HEK293 (cell line): ENCODE data around the gene HOXB8.

ENCODE experiments used
- BCL11A ChIP-seq: fragments of 450-650 bp; formaldehyde crosslinking; IDR thresholded peaks from 2 replicates; pipeline ENCODE4 v1.5.1; 2016; ENCODE audit warnings: low read depth, missing biosample characterization, missing genetic modification characterization
- MYNN ChIP-seq: fragments of 450-650 bp; formaldehyde crosslinking; IDR thresholded peaks from 2 replicates; pipeline ENCODE4 v1.5.1; 2016; ENCODE audit warnings: missing biosample characterization, missing genetic modification characterization, borderline replicate concordance
- SALL2 ChIP-seq: fragments of 450-650 bp; formaldehyde crosslinking; IDR thresholded peaks from 2 replicates; pipeline ENCODE4 v1.5.0; 2017; ENCODE audit warnings: missing biosample characterization, mild to moderate bottlenecking, missing genetic modification characterization, borderline replicate concordance
- ZBTB17 ChIP-seq: fragments of 450-650 bp; formaldehyde crosslinking; IDR thresholded peaks from 2 replicates; pipeline ENCODE4 v1.5.1; 2016; ENCODE audit warnings: missing biosample characterization, missing genetic modification characterization
- ZNF223 ChIP-seq: fragments of 450-650 bp; formaldehyde crosslinking; IDR thresholded peaks from 2 replicates; pipeline ENCODE4 v1.5.1; 2016; ENCODE audit warnings: missing biosample characterization, missing genetic modification characterization
- ZNF366 ChIP-seq: fragments of 450-650 bp; formaldehyde crosslinking; conservative IDR thresholded peaks from 2 replicates; pipeline ENCODE4 v1.5.1; 2016; ENCODE audit warnings: missing biosample characterization, missing genetic modification characterization
- ZNF624 ChIP-seq: fragments of 450-650 bp; formaldehyde crosslinking; IDR thresholded peaks from 2 replicates; pipeline ENCODE4 v1.5.1; 2017; ENCODE audit warnings: missing biosample characterization, missing genetic modification characterization
- ZNF660 ChIP-seq: fragments of 450-650 bp; IDR thresholded peaks from 2 replicates; pipeline ENCODE4 v1.5.1; 2018; ENCODE audit warnings: missing biosample characterization, mild to moderate bottlenecking, missing genetic modification characterization
- ZNF677 ChIP-seq: fragments of 450-650 bp; IDR thresholded peaks from 2 replicates; pipeline ENCODE4 v1.5.0; 2018; ENCODE audit warnings: missing biosample characterization, mild to moderate bottlenecking, missing genetic modification characterization, moderate library complexity
- ZNF707 ChIP-seq: fragments of 450-650 bp; formaldehyde crosslinking; IDR thresholded peaks from 2 replicates; pipeline ENCODE4 v1.5.1; 2016; ENCODE audit warnings: missing biosample characterization, missing genetic modification characterization
- ZNF776 ChIP-seq: fragments of 450-650 bp; formaldehyde crosslinking; IDR thresholded peaks from 2 replicates; pipeline ENCODE4 v1.5.0; 2017; ENCODE audit warnings: missing biosample characterization, missing genetic modification characterization, borderline replicate concordance
- ZSCAN30 ChIP-seq: fragments of 450-650 bp; IDR thresholded peaks from 2 replicates; pipeline ENCODE4 v1.5.1; 2018; ENCODE audit warnings: missing biosample characterization, mild to moderate bottlenecking, missing genetic modification characterization, moderate library complexity
- TF ChIP-seq, protein P1 (sequence below): fragments of 450-650 bp; formaldehyde crosslinking; IDR thresholded peaks from 2 replicates; pipeline ENCODE4; 2016; ENCODE audit warnings: missing biosample characterization, missing genetic modification characterization
- TF ChIP-seq, protein P2 (sequence below): fragments of 450-650 bp; formaldehyde crosslinking; IDR thresholded peaks from 2 replicates; pipeline ENCODE4 v1.5.1; 2016; ENCODE audit warnings: missing biosample characterization, missing genetic modification characterization
- TF ChIP-seq, protein P3 (sequence below): fragments of 450-650 bp; formaldehyde crosslinking; IDR thresholded peaks from 2 replicates; pipeline ENCODE4 v1.5.1; 2017; ENCODE audit warnings: missing biosample characterization, missing genetic modification characterization
- TF ChIP-seq, protein P4 (sequence below): fragments of 450-650 bp; formaldehyde crosslinking; IDR thresholded peaks from 2 replicates; pipeline ENCODE4 v1.5.1; 2016; ENCODE audit warnings: missing biosample characterization, missing genetic modification characterization
- TF ChIP-seq, protein P5 (sequence below): fragments of 450-650 bp; formaldehyde crosslinking; IDR thresholded peaks from 2 replicates; pipeline ENCODE4 v1.5.1; 2016; ENCODE audit warnings: missing biosample characterization, missing genetic modification characterization
- TF ChIP-seq, protein P6 (sequence below): fragments of 450-650 bp; formaldehyde crosslinking; IDR thresholded peaks from 2 replicates; pipeline ENCODE4 v1.5.1; 2016; ENCODE audit warnings: missing biosample characterization, missing genetic modification characterization
- TF ChIP-seq, protein P7 (sequence below): fragments of 450-650 bp; IDR thresholded peaks from 2 replicates; pipeline ENCODE4 v1.5.1; 2018; ENCODE audit warnings: missing biosample characterization, mild to moderate bottlenecking, missing genetic modification characterization
- TF ChIP-seq, protein P8 (sequence below): fragments of 450-650 bp; formaldehyde crosslinking; IDR thresholded peaks from 2 replicates; pipeline ENCODE4 v1.5.1; 2016; ENCODE audit warnings: missing biosample characterization, missing genetic modification characterization

HOXB8 gene

DNA sequence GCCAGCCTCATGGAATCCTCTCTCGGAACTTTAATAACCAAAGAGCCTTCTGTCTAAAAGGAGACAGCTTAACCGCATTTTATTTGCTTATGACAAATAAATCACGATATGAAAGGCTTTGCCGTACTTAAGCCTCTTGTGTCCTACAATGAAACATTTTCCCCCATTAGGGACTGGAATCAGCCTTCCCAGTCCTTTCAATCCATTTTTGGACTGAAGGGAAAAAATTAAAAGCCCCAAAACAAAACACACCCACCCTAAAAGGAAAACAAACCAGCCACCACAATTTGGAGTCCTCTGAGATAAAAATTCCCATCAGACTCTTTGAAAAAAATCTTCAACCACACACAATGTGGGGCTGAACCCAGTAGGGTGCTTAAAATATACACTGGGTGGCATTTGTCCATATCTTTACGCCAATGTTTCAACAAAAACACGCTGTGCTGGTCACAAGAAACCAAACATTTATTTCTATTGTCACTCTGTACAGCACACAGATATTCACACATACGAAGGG, 40.0 kb downstream of the HOXB8 start (continued):
- TF ChIP-seq, protein P1, sequence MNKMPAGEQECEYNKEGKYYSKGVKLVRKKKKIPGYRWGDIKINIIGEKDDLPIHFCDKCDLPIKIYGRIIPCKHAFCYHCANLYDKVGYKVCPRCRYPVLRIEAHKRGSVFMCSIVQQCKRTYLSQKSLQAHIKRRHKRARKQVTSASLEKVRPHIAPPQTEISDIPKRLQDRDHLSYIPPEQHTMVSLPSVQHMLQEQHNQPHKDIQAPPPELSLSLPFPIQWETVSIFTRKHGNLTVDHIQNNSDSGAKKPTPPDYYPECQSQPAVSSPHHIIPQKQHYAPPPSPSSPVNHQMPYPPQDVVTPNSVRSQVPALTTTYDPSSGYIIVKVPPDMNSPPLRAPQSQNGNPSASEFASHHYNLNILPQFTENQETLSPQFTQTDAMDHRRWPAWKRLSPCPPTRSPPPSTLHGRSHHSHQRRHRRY (tag by site-specific recombination) = 0 out of 2 replicates have a peak, but pooled peaks have one; percentile 61
- TF ChIP-seq, protein P2, sequence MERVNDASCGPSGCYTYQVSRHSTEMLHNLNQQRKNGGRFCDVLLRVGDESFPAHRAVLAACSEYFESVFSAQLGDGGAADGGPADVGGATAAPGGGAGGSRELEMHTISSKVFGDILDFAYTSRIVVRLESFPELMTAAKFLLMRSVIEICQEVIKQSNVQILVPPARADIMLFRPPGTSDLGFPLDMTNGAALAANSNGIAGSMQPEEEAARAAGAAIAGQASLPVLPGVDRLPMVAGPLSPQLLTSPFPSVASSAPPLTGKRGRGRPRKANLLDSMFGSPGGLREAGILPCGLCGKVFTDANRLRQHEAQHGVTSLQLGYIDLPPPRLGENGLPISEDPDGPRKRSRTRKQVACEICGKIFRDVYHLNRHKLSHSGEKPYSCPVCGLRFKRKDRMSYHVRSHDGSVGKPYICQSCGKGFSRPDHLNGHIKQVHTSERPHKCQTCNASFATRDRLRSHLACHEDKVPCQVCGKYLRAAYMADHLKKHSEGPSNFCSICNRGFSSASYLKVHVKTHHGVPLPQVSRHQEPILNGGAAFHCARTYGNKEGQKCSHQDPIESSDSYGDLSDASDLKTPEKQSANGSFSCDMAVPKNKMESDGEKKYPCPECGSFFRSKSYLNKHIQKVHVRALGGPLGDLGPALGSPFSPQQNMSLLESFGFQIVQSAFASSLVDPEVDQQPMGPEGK (tag by site-specific recombination) = peak; percentile 78
- peak; percentile 81; the same call in 1 of the 2 replicates for TF ChIP-seq BCL11A (tag by site-specific recombination)
- TF ChIP-seq, protein P3, sequence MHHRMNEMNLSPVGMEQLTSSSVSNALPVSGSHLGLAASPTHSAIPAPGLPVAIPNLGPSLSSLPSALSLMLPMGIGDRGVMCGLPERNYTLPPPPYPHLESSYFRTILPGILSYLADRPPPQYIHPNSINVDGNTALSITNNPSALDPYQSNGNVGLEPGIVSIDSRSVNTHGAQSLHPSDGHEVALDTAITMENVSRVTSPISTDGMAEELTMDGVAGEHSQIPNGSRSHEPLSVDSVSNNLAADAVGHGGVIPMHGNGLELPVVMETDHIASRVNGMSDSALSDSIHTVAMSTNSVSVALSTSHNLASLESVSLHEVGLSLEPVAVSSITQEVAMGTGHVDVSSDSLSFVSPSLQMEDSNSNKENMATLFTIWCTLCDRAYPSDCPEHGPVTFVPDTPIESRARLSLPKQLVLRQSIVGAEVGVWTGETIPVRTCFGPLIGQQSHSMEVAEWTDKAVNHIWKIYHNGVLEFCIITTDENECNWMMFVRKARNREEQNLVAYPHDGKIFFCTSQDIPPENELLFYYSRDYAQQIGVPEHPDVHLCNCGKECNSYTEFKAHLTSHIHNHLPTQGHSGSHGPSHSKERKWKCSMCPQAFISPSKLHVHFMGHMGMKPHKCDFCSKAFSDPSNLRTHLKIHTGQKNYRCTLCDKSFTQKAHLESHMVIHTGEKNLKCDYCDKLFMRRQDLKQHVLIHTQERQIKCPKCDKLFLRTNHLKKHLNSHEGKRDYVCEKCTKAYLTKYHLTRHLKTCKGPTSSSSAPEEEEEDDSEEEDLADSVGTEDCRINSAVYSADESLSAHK (tag by site-specific recombination) = peak; percentile 89
- TF ChIP-seq MYNN = peak; percentile 96
- TF ChIP-seq, protein P4, sequence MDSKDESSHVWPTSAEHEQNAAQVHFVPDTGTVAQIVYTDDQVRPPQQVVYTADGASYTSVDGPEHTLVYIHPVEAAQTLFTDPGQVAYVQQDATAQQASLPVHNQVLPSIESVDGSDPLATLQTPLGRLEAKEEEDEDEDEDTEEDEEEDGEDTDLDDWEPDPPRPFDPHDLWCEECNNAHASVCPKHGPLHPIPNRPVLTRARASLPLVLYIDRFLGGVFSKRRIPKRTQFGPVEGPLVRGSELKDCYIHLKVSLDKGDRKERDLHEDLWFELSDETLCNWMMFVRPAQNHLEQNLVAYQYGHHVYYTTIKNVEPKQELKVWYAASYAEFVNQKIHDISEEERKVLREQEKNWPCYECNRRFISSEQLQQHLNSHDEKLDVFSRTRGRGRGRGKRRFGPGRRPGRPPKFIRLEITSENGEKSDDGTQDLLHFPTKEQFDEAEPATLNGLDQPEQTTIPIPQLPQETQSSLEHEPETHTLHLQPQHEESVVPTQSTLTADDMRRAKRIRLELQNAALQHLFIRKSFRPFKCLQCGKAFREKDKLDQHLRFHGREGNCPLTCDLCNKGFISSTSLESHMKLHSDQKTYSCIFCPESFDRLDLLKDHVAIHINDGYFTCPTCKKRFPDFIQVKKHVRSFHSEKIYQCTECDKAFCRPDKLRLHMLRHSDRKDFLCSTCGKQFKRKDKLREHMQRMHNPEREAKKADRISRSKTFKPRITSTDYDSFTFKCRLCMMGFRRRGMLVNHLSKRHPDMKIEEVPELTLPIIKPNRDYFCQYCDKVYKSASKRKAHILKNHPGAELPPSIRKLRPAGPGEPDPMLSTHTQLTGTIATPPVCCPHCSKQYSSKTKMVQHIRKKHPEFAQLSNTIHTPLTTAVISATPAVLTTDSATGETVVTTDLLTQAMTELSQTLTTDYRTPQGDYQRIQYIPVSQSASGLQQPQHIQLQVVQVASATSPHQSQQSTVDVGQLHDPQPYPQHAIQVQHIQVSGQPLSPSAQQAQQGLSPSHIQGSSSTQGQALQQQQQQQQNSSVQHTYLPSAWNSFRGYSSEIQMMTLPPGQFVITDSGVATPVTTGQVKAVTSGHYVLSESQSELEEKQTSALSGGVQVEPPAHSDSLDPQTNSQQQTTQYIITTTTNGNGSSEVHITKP = peak; percentile 81
- TF ChIP-seq, protein P5, sequence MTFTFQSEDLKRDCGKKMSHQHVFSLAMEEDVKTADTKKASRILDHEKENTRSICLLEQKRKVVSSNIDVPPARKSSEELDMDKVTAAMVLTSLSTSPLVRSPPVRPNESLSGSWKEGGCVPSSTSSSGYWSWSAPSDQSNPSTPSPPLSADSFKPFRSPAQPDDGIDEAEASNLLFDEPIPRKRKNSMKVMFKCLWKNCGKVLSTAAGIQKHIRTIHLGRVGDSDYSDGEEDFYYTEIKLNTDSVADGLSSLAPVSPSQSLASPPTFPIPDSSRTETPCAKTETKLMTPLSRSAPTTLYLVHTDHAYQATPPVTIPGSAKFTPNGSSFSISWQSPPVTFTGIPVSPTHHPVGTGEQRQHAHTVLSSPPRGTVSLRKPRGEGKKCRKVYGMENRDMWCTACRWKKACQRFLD = no peak
- no peak for TF ChIP-seq ZNF707
- TF ChIP-seq ZNF660 (tag by site-specific recombination) = 0 out of 2 replicates have a peak, but pooled peaks have one; percentile 14
- TF ChIP-seq, protein P6, sequence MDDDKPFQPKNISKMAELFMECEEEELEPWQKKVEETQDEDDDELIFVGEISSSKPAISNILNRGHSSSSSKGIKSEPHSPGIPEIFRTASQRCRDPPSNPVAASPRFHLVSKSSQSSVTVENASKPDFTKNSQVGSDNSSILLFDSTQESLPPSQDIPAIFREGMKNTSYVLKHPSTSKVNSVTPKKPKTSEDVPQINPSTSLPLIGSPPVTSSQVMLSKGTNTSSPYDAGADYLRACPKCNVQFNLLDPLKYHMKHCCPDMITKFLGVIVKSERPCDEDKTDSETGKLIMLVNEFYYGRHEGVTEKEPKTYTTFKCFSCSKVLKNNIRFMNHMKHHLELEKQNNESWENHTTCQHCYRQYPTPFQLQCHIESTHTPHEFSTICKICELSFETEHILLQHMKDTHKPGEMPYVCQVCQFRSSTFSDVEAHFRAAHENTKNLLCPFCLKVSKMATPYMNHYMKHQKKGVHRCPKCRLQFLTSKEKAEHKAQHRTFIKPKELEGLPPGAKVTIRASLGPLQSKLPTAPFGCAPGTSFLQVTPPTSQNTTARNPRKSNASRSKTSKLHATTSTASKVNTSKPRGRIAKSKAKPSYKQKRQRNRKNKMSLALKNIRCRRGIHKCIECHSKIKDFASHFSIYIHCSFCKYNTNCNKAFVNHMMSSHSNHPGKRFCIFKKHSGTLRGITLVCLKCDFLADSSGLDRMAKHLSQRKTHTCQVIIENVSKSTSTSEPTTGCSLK (tag by site-specific recombination) = no peak
- peak; percentile 84 for TF ChIP-seq ZNF366 (tag by site-specific recombination)
- TF ChIP-seq ZNF677 (tag by site-specific recombination) = no peak
- TF ChIP-seq, protein P7, sequence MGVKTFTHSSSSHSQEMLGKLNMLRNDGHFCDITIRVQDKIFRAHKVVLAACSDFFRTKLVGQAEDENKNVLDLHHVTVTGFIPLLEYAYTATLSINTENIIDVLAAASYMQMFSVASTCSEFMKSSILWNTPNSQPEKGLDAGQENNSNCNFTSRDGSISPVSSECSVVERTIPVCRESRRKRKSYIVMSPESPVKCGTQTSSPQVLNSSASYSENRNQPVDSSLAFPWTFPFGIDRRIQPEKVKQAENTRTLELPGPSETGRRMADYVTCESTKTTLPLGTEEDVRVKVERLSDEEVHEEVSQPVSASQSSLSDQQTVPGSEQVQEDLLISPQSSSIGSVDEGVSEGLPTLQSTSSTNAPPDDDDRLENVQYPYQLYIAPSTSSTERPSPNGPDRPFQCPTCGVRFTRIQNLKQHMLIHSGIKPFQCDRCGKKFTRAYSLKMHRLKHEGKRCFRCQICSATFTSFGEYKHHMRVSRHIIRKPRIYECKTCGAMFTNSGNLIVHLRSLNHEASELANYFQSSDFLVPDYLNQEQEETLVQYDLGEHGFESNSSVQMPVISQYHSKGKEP (tag by site-specific recombination) = no peak; the same call in 1 of the 2 replicates
- TF ChIP-seq ZSCAN30 (tag by site-specific recombination) = peak; percentile 59; the same call in 1 of the 2 replicates
- TF ChIP-seq SALL2 = no peak
- peak; percentile 72; the same call in 1 of the 2 replicates for TF ChIP-seq ZBTB17 (tag by site-specific recombination)
- TF ChIP-seq ZNF776 (tag by site-specific recombination) = no peak
- TF ChIP-seq, protein P8, sequence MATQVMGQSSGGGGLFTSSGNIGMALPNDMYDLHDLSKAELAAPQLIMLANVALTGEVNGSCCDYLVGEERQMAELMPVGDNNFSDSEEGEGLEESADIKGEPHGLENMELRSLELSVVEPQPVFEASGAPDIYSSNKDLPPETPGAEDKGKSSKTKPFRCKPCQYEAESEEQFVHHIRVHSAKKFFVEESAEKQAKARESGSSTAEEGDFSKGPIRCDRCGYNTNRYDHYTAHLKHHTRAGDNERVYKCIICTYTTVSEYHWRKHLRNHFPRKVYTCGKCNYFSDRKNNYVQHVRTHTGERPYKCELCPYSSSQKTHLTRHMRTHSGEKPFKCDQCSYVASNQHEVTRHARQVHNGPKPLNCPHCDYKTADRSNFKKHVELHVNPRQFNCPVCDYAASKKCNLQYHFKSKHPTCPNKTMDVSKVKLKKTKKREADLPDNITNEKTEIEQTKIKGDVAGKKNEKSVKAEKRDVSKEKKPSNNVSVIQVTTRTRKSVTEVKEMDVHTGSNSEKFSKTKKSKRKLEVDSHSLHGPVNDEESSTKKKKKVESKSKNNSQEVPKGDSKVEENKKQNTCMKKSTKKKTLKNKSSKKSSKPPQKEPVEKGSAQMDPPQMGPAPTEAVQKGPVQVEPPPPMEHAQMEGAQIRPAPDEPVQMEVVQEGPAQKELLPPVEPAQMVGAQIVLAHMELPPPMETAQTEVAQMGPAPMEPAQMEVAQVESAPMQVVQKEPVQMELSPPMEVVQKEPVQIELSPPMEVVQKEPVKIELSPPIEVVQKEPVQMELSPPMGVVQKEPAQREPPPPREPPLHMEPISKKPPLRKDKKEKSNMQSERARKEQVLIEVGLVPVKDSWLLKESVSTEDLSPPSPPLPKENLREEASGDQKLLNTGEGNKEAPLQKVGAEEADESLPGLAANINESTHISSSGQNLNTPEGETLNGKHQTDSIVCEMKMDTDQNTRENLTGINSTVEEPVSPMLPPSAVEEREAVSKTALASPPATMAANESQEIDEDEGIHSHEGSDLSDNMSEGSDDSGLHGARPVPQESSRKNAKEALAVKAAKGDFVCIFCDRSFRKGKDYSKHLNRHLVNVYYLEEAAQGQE = no peak
- no peak for TF ChIP-seq ZNF624
- no peak for TF ChIP-seq ZNF223 (tag by site-specific recombination)
